ENCODE data around the gene GUK1.

DNA sequence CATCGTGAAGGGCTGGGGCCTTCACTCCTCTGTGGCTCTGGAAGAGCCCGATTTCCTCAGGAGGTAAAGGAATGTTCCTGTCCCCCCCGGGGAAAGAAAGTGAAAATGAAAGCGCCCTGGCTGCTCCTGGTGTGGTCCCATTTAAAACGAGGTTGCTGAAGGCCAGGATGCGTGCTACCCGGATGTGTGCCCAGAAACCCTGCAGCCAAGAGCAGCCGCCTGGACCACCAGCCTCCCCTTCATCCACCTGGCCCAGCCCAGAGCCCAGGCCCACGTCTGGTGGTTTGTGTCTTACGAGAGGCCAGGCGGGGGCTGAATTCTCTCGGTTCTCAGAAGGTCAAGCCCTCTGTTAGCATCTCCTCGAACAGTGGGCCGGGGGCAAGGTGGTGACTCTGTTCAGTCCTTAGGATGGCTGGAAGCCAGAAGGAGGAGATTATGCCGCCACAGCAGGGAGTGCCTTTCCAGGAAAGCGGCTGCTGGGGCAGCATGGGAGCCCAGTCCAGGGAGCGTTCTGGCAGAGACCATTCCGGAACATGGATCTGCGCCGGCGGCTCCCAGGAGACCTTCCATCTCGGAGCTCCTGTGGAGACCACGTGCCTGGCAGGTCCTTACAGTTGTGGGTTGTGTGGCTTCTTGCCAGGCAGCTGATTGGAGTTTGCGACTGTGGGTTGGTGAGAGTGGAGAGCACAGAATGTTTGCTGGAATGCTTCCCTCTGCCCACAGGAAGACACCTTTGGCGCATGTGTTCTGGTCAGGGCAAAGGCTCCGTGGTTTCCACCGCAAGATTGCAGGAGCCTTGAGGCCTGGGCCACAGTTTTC lies 1.4 kb downstream of the GUK1 start:
- TF ChIP-seq POLR2AphosphoS5 (IDR thresholded peaks at IDR 0.05), result no peak
- TF ChIP-seq EP300 (IDR thresholded peaks at IDR 0.05), result no peak
- TF ChIP-seq POLR2A (IDR thresholded peaks at IDR 0.05), result no peak

Data from suprapubic skin (tissue), 4 donors.